MM.1S (cell line): ENCODE results near the gene GNAI3.

Source experiments
- EZH2 ChIP-seq: fragments of 300-600 bp; sonication (generic); optimal IDR thresholded peaks from 2 replicates; pipeline ENCODE3; 2017; ENCODE audit warnings: low read depth, mild to moderate bottlenecking, antibody characterized with exemption, low read length, mixed read lengths
- EZH2phosphoT487 ChIP-seq: fragments of 300-600 bp; sonication (generic); IDR thresholded peaks from 2 replicates; pipeline ENCODE4 v1.6.1; 2018; ENCODE audit warnings: antibody characterized with exemption, low read length
- TF ChIP-seq, protein P1 (sequence below): fragments of 300-600 bp; sonication (generic); IDR thresholded peaks from 2 replicates; pipeline ENCODE4 v1.5.1; 2016; ENCODE audit warnings: antibody characterized with exemption, low read length, mixed read lengths

GRCh38 chr1:109609881-109610280 is 61.5 kb downstream of the GNAI3 start:
- TF ChIP-seq, protein P1, sequence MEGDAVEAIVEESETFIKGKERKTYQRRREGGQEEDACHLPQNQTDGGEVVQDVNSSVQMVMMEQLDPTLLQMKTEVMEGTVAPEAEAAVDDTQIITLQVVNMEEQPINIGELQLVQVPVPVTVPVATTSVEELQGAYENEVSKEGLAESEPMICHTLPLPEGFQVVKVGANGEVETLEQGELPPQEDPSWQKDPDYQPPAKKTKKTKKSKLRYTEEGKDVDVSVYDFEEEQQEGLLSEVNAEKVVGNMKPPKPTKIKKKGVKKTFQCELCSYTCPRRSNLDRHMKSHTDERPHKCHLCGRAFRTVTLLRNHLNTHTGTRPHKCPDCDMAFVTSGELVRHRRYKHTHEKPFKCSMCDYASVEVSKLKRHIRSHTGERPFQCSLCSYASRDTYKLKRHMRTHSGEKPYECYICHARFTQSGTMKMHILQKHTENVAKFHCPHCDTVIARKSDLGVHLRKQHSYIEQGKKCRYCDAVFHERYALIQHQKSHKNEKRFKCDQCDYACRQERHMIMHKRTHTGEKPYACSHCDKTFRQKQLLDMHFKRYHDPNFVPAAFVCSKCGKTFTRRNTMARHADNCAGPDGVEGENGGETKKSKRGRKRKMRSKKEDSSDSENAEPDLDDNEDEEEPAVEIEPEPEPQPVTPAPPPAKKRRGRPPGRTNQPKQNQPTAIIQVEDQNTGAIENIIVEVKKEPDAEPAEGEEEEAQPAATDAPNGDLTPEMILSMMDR = no peak
- TF ChIP-seq EZH2 (no peak), EZH2phosphoT487 (no peak)
